ENCODE measurements around the gene PDC. TPM values are rescaled to one million over a fixed set of nuclear protein-coding genes. Genes with fewer than 3 reads are reported as not detected.
"Not testable (repeated sequence)": the region's sequence is repeated elsewhere in the genome, so short reads cannot be mapped to it uniquely, and the experiment has no call there.

PDC gene
- total RNA-seq, 1 donor from 2014 or later, result not detected

- Histone ChIP-seq H3K27me3 (ENCODE audit: control insufficient read depth in 3 of 3, insufficient read depth in 3 of 3, low read length in 3 of 3) (no peaks in the 10 kb centered on the region), H3K9ac (ENCODE audit: low read depth in 1 of 3, low read length in 3 of 3) (no peak overlapping the region), H3K4me1 (ENCODE audit: control insufficient read depth in 3 of 3, insufficient read depth in 3 of 3, low read length in 3 of 3) (no peaks in the 10 kb centered on the region), H3K27ac (ENCODE audit: low read depth, low read length) (no peak overlapping the region), H3K36me3 (ENCODE audit: control insufficient read depth in 3 of 3, insufficient read depth in 3 of 3, low read length in 3 of 3) (peaks cover 11 to 18% (median 16%) of the 10 kb centered on the region in 3 donors), H3K9me3 (ENCODE audit: control insufficient read depth in 3 of 3, low read length in 3 of 3) (no peaks in the 10 kb centered on the region), H3K4me3 (ENCODE audit: low read length in 3 of 3) (no peak overlapping the region)
These were observed 42.4 kb downstream of the PDC start for GRCh38 chr1:186418503-186418902.

DNA sequence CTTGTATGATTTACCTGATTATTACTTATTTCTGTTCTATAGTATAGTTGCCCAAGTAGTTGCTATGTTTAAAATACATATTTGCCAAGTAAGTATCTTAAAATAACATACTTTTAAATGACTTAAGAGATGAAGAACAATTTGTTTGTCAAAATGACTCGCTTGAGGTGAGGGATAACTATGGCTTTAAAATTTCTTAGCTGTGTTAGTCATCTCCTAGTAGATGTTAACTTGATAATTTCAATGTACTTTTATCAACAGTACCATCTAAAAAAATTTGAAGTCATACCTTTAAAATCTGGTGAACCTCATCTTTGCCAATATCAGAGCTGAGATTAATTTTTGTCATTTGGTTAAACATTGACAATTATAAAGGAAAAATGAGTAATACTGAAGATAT is 47.6 kb downstream of the PDC start:
- H3K9ac ChIP-seq (ENCODE audit: low read depth in 1 of 3, low read length in 3 of 3), result no peak overlapping the region
- no peaks in the 10 kb centered on the region for H3K4me1 ChIP-seq (ENCODE audit: control insufficient read depth in 3 of 3, insufficient read depth in 3 of 3, low read length in 3 of 3)
- no peak overlapping the region for H3K4me3 ChIP-seq (ENCODE audit: low read length in 3 of 3)
- H3K36me3 ChIP-seq (ENCODE audit: control insufficient read depth in 3 of 3, insufficient read depth in 3 of 3, low read length in 3 of 3), result peaks cover 7 to 18% (median 16%) of the 10 kb centered on the region in 3 donors
- H3K27me3 ChIP-seq (ENCODE audit: control insufficient read depth in 3 of 3, insufficient read depth in 3 of 3, low read length in 3 of 3), result no peaks in the 10 kb centered on the region
- H3K27ac ChIP-seq (ENCODE audit: low read depth, low read length), result no peak overlapping the region
- no peaks in the 10 kb centered on the region for H3K9me3 ChIP-seq (ENCODE audit: control insufficient read depth in 3 of 3, low read length in 3 of 3)

DNA sequence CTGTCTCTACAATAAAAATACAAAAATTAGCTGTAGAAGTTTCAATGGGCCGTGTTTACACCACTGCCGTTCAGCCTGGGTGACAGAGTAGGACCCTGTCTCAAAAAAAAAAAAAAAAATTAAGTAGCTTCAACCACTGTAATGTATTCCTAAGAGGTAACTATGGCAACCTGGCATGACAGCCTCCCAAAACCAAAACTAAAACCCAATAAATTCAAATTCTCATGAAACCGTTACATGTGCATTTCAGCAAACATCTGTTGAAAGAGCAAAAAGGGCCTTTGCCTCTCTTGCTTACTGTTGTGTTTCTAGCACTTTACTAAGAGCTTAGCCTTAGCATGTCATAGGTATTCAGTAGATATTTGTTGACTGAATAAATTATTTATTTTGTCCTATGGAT is 51.8 kb downstream of the PDC start:
- Histone ChIP-seq H3K27me3 (ENCODE audit: control insufficient read depth in 3 of 3, insufficient read depth in 3 of 3, low read length in 3 of 3) (no peaks in the 10 kb centered on the region), H3K4me1 (ENCODE audit: control insufficient read depth in 3 of 3, insufficient read depth in 3 of 3, low read length in 3 of 3) (no peaks in the 10 kb centered on the region), H3K4me3 (ENCODE audit: low read length in 3 of 3) (no peak overlapping the region), H3K9me3 (ENCODE audit: control insufficient read depth in 3 of 3, low read length in 3 of 3) (no peaks in the 10 kb centered on the region), H3K9ac (ENCODE audit: low read depth in 1 of 3, low read length in 3 of 3) (no peak overlapping the region), H3K36me3 (ENCODE audit: control insufficient read depth in 3 of 3, insufficient read depth in 3 of 3, low read length in 3 of 3) (peaks cover 13 to 31% (median 28%) of the 10 kb centered on the region in 3 donors), H3K27ac (ENCODE audit: low read depth, low read length) (no peak overlapping the region)

GRCh38 chr1:186404454-186405051 is 56.4 kb downstream of the PDC start:
- Histone ChIP-seq H3K27me3 (ENCODE audit: control insufficient read depth in 3 of 3, insufficient read depth in 3 of 3, low read length in 3 of 3) (no peaks in the 10 kb centered on the region), H3K27ac (ENCODE audit: low read depth, low read length) (no peak overlapping the region), H3K9me3 (ENCODE audit: control insufficient read depth in 3 of 3, low read length in 3 of 3) (no peaks in the 10 kb centered on the region), H3K9ac (ENCODE audit: low read depth in 1 of 3, low read length in 3 of 3) (no peak overlapping the region), H3K4me1 (ENCODE audit: control insufficient read depth in 3 of 3, insufficient read depth in 3 of 3, low read length in 3 of 3) (no peaks in the 10 kb centered on the region), H3K4me3 (ENCODE audit: low read length in 3 of 3) (no peak overlapping the region), H3K36me3 (ENCODE audit: control insufficient read depth in 3 of 3, insufficient read depth in 3 of 3, low read length in 3 of 3) (peaks cover 12 to 28% (median 25%) of the 10 kb centered on the region in 3 donors)

DNA sequence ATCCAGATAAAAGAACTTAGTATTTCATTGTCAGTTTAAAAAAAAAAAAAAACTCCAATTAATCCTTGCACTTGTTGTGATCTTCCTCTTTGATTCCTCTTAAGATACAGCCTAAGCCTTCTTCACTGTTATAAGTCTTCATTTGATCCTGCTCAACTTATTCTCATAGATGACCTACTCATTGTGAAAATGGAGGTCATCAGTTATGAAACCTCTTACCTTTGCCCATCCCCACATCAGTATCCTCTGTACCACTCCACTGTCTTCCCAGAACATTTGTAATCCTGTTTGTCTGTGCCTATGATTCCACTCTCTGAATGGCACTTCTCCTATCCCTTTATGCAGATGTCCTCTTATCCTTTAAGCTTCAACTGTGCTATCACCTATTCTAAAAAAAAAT is 57.3 kb downstream of the PDC start:
- H3K9me3 ChIP-seq (ENCODE audit: control insufficient read depth in 3 of 3, low read length in 3 of 3), result no peaks in the 10 kb centered on the region
- H3K36me3 ChIP-seq (ENCODE audit: control insufficient read depth in 3 of 3, insufficient read depth in 3 of 3, low read length in 3 of 3), result peaks cover 12 to 29% (median 20%) of the 10 kb centered on the region in 3 donors
- H3K4me1 ChIP-seq (ENCODE audit: control insufficient read depth in 3 of 3, insufficient read depth in 3 of 3, low read length in 3 of 3), result no peaks in the 10 kb centered on the region
- no peak overlapping the region for H3K9ac ChIP-seq (ENCODE audit: low read depth in 1 of 3, low read length in 3 of 3)
- no peak overlapping the region for H3K4me3 ChIP-seq (ENCODE audit: low read length in 3 of 3)
- no peak overlapping the region for H3K27ac ChIP-seq (ENCODE audit: low read depth, low read length)
- no peaks in the 10 kb centered on the region for H3K27me3 ChIP-seq (ENCODE audit: control insufficient read depth in 3 of 3, insufficient read depth in 3 of 3, low read length in 3 of 3)

GRCh38 chr1:186401446-186401845 is 59.5 kb downstream of the PDC start:
- H3K27ac ChIP-seq (ENCODE audit: low read depth, low read length); H3K4me3 ChIP-seq (ENCODE audit: low read length in 3 of 3); H3K4me1 ChIP-seq (ENCODE audit: control insufficient read depth in 3 of 3, insufficient read depth in 3 of 3, low read length in 3 of 3); H3K27me3 ChIP-seq (ENCODE audit: control insufficient read depth in 3 of 3, insufficient read depth in 3 of 3, low read length in 3 of 3); H3K9ac ChIP-seq (ENCODE audit: low read depth in 1 of 3, low read length in 3 of 3); H3K9me3 ChIP-seq (ENCODE audit: control insufficient read depth in 3 of 3, low read length in 3 of 3): not testable (repeated sequence)
- peaks cover 9 to 31% (median 21%) of the 10 kb centered on the region in 3 donors for H3K36me3 ChIP-seq (ENCODE audit: control insufficient read depth in 3 of 3, insufficient read depth in 3 of 3, low read length in 3 of 3)

Other genes with a start within 250 kb of the PDC start
- not detected for gene PRG4, start 164.8 kb downstream of the PDC start, total RNA-seq
- 51.1 TPM for gene TPR, start 85.9 kb downstream of the PDC start, total RNA-seq
- gene ODR4, start 85.3 kb downstream of the PDC start, total RNA-seq, result 55.3 TPM
- 1.0 TPM for gene PTGS2, start 219.3 kb upstream of the PDC start, total RNA-seq